Measurements from ENCODE around the gene RIOK1.
"Not testable (repeated sequence)": the region's sequence is repeated elsewhere in the genome, so short reads cannot be mapped to it uniquely, and the experiment has no call there.

RIOK1 gene

DNA sequence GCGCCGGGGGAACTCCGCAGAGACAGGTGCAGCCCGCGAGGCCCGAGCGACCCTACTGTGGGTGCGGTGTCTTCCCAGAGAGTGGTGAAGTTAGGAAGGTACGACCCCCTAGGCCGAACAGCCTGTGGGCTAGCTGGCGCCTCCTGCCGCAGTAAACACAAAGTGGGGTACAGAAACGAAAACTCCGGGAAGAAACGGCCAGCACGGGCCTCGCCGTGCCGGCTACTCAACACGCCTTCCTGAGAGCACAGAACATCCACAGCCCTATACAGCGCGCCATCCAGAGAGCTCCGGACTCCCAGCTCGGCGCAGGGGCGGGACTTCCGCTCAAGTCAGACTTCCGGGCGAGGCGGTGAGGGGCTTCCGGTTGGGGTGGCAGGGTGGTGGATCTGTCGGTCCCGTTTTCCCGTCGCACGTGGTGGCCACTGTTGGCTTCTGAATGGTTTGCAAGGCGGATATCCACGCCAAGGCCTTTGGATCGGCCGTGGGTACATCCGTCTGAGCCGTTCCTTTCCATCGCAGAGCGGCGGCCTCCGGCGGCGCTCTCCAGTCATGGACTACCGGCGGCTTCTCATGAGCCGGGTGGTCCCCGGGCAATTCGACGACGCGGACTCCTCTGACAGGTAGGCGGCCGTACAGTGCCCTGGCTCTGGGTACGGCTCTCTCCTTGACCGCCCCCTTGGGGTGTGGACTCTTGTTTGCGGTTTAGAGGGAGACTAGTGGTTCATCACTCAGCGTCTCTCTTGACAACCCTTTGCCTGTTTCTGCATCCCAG lies at the start of gene RIOK1, which contains the start of gene CAGE1:
TSS of gene RIOK1 (plus strand) at position 358 of the 775 bp plus-strand sequence. CDS start at position 553, 195 bp downstream.
TSS of gene CAGE1 (minus strand) at position 292 of the 775 bp plus-strand sequence. CDS start 2,569 bp downstream, outside the sequence.
- peak; percentile 98 for DNase-seq (ENCODE audit: low spot score)

DNA sequence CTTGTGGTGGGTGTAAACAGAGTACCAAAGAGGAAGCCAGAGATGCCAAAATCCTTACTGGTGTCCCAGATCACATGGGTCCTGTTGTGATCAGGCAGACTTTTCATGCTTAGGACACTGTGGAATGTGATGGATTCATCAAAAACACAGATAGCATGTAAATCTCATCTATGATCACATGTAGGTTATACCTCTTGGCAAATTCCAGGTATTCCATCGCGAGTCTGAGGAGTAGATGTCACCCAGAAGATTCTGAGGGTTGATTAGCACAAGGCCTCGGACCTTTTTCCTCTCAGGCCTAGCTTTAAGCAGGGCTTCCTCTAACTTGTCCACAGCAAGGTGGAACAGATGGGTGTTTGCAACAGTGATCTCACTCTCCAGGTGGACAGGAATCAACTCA lies 48.3 kb upstream of the RIOK1 start:
- no peak for DNase-seq (ENCODE audit: low spot score)

DNA sequence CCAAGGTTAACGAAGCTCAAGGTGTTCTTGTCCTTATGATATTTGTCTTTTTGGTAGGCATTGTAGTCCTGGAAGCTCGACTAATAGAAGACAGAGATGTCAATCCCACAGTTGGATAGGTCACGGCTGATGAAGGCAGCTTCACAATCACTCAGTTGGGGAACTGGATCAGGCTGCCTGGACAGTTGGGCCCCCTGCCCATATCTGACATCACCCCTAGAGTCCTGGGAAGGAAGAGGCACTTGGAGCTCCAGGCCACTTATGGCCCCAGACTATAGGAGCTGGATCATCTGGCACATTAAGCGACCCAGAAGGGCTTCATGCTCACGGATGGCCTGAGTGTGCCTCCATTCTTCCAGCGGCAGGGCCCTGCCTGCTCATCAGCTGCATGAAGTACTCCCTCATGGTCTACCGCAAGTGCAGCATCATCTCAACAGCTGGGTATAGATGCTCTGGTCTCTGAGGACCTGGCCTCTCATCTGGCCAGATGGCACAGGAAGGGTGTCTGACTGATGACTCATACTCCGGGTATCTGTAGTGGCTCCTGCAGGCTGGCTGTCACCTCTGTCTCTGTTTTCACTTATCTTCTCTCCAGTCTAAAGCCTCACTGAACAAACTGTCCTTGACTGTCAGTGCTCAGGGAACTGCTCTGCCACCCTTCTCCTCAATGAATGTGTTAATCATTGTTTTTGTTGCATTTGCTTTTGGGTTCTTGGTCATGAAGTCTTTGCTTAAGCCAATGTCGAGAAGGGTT lies 47.4 kb upstream of the RIOK1 start:
- no peak for DNase-seq (ENCODE audit: low spot score)

DNA sequence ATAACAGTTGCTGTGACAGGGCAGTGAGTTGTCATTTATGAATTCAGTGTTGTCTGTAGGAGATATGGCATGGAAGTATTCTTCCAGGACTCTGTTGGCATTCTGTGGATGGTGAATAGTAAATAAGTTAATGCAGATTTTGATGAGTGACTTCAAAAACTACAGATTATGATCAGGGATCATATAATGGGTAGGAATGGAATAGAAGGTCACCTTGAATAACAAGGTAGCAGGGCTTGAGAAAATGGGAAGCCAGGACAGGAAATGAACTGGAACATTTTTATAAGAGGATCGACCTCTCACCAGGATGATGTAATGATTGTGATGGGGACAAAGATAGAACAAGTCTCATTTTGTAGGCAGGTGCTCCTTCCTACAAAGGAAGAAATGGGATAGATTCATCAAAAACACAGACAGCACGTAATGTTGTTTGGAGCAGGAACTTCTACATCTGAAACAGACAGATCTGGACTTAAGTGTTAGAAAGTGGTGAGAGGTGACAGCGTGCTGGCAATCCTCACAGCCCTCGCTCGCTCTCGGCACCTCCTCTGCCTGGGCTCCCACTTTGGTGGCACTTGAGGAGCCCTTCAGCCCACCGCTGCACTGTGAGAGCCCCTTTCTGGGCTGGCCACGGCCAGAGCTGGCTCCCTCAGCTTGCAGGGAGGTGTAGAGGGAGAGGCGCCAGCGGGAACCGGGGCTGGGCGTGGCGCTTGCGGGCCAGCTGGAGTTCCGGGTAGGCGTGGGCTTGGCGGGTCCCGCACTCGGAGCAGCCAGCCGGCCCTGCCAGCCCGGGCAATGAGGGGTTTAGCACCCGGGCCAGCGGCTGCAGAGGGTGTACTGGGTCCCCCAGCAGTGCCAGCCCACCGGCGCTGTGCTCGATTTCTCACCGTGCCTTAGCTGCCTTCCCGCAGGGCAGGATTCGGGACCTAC lies 45.8 kb upstream of the RIOK1 start:
- DNase-seq (ENCODE audit: low spot score): no peak

DNA sequence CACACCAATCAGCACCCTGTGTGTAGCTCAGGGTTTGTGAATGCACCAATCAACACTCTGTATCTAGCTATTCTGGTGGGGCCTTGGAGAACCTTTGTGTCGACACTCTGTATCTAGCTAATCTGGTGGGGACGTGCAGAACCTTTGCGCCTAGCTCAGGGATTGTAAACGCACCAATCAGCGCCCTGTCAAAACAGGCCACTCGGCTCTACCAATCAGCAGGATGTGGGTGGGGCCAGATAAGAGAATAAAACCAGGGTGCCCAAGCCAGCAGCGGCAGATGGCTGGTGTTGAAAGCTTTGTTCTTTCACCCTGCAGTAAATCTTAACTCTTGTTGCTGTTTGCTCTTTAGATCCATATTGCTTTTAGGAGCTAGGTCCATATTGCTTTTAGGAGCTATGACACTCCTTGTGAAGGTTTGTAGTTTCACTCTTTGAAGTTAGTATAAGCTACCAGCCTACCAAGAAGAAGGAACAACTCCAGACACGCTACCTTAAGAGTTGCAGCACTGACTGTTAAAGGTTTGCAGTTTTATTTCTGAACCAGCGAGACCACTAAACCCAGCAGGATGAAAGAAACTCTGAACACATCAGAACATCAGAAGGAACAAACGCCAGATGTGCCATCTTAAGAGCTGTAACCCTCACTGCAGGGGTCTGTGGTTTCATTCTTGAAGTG lies 44.7 kb upstream of the RIOK1 start:
- DNase-seq (ENCODE audit: low spot score): not testable (repeated sequence)

DNA sequence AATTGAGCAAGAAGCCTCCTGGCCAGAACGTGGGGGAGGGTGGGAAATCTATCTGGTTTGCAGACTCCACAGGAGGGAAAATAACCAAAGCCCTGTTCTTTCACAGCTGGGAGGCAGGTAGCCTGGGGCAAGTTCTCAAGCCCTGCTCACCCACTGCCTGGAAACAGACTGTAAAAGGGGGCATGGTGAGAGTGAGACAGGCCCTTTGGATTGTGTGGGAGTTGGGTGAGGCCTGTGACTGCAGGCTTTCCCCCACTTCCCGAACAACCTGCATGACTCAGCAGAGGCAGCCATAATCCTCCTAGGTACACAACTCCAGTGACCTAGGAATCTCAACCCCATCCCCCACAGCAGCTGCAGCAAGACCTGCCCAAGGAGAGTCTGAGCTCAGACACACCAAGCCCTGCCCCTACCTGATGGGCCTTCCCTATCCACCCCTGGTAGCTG lies 42.0 kb upstream of the RIOK1 start:
- DNase-seq (ENCODE audit: low spot score): not testable (repeated sequence)

DNA sequence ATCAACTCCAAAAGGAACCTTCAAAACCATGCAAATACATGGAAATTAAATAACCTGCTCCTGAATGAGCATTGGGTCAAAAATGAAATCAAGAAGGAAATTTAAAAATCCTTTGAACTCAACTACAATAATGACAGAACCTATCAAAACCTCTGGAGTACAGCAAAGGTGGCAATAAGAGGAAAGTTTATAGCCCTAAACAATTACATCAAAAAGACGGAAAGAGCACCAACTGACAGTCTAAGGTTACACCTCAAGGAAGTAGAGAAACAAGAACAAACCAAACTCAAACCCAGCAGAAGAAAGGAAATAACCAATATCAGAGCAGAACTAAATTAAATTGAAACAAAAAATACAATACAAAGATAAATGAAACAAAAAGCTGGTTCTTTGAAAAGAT lies 39.0 kb upstream of the RIOK1 start:
- not testable (repeated sequence) for DNase-seq (ENCODE audit: low spot score)

DNA sequence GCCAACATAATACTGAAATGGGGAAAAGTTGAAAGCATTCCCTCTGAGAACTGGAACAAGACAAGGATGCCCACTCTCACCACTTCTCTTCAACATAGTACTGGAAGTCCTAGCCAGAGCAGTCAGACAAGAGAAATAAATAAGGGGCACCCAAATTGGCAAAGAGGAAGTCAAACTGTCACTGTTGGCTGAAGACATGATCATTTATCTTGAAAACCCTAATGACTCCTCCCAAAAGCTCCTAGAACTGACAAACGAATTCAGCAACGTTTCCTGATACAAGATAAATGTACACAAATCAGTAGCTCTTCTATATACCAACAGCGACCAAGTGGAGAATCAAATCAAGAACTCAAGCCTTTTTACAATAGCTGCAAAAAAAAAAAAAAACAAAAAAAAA lies 37.7 kb upstream of the RIOK1 start:
- not testable (repeated sequence) for DNase-seq (ENCODE audit: low spot score)

DNA sequence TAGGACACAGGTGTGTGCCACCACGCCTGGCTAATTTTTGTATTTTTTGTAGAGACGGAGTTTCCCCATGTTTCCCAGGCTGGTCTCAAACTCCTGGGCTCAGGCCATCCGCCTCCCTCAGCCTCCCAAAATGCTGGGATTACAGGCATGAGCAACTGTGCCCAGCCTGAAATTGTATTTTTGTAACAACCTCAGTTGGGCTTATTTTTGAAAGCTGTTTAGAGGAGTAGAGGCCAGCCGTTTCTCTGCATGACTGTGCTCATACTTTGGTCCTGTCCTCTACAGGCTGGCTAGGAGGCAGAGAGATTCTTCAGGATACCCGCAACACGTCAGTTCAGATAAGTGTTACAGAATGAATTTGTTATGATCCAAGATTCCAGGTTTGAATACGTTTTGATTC lies 22.2 kb upstream of the RIOK1 start:
- no peak for DNase-seq (ENCODE audit: low spot score)

DNA sequence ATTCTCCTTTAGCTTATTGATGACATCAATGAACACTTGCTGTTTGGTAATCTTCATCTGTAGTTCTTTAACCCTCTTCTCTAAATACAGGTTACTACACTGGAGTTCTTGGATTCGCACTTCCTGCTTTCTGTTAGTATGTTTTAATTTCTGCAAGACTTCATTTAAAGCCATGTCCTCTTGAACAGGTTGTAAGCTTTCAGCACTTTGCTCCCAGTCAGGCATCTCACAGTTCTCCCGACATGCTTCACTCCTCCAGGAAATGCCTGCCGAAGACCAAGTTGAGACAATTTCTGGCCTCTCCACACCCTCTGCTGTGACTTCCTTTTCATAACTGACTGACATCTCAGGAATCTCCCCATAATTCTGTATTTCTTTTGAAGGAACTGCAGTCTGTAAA lies 15.9 kb upstream of the RIOK1 start:
- DNase-seq (ENCODE audit: low spot score): no peak

DNA sequence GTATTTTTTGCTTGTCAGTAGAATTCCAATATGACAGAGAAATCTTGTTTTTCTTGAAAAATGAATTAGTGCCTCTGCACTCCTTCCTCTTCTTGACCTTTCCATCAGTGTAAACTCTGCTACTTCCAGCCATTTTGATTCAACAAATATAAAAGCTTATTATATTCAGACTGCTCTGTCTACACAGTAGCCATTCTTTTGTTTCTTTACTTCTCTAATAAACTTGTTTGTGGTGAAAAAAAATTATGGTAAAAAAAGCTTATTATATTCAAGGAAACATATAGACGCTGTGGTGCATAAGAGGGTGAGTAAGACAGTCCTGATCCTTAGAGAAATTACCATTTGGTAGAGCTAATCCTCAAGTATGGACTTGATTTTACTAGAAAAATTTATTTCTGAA lies 11.6 kb upstream of the RIOK1 start:
- no peak for DNase-seq (ENCODE audit: low spot score)

DNA sequence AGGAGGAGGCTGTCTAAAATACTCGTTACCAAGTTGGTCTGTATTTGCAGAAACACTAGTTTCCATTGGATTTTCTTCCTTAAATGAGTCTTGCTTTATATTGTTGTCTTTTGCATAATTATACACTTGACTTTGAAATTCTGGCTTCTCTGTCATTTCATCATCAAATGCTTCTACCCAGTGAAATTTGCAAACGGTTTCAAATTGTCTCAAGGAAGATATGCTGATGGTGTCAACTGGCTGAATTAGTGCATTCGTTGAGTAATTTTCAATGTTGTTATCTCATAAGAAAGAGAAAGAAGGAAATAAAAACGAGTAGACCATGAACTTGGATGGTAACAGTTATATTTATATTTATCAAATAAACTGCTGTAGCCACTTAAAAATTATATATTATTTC lies 10.9 kb upstream of the RIOK1 start:
- no peak for DNase-seq (ENCODE audit: low spot score)

DNA sequence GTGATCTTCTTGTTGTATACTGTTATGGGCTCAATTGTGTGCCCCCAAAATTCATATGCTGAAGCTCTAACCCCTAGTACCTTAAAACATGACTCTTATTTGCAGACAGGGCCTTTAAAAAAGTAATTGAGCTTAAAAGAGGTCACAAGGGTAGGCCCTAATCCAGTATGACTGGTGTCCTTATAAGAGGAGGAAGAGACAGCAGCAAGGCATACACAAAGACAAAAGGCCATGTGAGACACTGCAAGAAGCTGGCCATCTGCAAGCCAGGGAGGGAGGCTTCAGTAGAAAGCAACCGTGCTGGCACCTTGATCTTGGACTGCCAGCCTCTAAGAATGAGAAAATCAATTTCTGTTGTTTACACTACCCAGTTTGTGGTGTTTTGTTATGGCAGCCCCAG lies 8.5 kb upstream of the RIOK1 start:
- no peak for DNase-seq (ENCODE audit: low spot score)

DNA sequence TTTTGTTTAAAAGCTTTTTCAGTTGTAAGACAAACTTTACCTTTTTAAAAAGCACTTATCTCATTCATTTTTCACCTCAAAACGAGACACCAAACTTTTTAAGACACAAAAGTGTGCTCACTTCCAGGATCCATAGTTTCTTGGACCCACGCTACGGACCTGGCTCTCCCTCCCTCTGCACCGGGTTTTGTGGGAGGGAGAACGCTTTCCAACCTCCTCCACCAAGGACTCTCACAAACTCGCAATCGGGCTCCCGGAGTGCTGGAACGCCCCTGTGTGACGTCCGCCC lies 502 bp upstream of the RIOK1 start:
- no peak for DNase-seq (ENCODE audit: low spot score)

DNA sequence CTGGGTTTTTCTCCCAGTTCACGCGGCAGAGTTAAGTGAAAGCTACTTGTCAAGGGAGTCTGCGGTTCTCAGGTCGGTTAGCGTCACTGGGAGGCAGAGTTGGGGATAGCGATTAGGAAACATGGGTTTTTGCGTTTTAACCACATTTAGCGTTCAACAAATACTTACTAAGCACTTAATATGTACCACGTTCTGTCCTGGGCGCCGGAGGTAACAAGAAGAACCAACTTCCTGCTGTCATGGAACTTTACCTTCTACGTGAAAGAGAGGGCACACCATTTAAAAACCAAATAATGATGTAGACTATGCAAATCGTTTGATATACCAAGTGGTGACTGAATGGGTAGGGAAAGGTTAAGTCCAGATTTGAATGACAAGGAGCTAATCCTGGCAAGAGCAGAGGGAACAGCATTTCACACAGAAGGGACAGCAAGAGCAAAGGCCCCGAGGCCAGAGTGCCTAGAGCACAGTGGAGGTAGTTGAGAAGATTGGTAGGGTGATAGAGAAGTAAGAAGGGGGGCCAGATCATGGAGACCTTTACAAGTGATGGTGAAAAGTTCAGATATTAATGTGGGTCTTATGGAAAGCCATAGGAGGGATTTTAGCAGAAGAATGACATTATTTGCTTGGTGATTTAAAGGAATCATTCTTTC lies 744 bp downstream of the RIOK1 start:
- DNase-seq (ENCODE audit: low spot score): no peak

DNA sequence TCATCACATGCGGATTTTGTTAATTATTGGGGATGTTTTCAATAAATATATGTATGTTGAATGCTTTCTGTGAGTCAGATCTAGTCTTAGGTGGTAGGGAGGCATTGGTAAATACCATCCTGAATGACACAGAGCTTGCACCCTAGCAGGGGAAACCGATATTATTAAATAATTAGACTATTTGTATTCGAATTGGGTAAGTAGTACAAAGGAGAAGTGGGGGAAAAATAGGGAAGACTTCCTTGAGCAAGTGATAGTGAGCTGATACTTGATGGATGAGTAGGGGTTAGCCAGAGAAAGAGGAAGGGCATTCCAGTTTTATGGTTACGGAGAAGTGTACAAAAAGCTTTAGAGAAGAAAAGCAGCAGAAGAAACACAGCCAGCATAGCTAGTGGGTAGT lies 1.5 kb downstream of the RIOK1 start:
- no peak for DNase-seq (ENCODE audit: low spot score)

DNA sequence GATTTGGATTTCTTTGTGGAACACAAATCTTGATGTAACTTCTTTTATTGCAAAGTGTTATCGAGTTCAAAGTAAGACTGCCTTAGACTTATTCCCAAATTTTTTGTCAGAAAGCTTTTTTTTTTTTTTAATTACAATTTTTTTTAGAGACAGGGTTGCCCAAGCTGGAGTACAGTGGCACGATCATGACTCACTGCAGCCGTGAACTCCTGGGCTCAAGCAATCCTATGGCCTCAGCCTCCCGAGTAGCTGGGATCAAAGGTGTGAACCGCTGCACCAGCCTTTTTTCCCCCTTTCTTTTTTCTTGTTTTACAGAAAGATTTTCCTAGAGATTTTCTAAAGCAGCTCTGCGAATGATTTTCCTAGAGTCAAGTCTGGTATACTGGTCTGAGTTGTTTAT lies 2.8 kb downstream of the RIOK1 start:
- no peak for DNase-seq (ENCODE audit: low spot score)

DNA sequence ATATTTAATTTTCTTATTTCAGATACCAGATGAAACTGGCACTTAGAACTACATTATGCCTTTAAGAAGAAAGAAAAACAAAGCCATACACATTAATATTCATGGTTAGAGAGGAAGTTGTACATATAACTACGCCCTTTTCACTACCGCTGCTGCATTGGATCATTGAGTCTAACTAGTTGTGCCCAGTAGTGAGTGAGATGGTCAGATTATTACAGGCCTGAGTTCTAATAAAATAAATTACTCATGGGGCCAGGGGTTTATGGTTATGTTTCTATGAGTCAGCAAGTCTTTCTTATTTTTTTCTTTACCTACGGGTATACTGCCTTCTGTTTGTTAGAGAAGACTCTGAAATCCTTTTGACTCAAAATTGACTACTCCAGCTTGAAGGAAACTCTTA lies 11.5 kb downstream of the RIOK1 start:
- no peak for DNase-seq (ENCODE audit: low spot score)

DNA sequence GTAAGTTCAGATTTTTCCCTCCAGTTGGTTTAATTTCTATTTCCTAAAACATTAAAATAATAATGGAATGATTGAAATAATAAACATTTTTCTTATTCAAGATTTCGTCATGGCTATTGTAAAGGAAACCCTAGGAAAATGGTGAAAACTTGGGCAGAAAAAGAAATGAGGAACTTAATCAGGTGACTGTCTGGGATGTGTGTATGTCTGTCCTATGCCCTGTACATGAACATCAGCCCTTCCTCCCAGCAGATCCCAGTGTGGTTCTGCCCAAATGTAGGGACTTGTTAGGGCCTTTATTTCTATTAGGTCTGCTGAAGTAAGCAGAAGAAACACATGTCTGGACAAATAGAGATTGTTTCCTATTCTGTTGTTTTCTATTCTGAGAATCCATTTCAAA lies 13.1 kb downstream of the RIOK1 start:
- DNase-seq (ENCODE audit: low spot score): no peak

DNA sequence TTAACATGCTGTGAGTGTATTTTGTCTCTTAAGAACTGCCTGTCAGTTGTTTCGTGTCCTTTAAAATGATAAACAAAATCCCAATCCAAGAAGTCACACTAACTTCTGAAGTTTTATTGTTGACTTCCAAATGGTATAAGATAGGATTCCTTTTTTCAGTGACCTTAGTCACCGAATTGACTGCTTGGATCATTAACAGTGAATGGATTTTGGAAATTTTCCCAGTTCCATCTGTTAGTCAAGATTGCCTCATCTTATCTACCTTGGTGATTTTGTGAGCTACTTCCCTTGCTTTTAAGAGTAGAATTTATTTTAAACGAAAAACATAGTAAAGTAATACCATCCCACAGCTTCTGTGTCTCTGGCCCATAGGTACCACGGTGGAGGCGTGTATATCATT lies 14.9 kb downstream of the RIOK1 start:
- no peak for DNase-seq (ENCODE audit: low spot score)

DNA sequence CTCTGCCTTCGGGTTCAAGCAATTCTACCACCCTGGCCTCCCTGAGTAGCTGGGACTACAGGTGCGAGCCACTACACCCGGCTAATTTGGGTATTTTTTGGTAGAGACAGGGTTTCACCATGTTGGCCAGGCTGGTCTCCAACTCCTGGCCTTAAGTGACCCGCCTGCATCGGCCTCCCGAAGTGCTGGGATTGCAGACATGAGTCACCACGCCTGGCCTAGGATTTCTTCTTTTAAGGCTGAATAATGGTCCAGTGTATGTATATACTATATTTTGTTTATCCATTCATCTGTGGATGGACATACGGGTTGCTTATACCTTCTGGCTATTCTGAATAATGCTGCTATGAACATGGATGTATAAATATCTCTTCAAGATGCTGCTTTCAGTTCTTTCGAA lies 17.1 kb downstream of the RIOK1 start:
- DNase-seq (ENCODE audit: low spot score): no peak
